ENCODE data around the gene TENM4.
"Not testable (repeated sequence)": the region's sequence is repeated elsewhere in the genome, so short reads cannot be mapped to it uniquely, and the experiment has no call there.

TENM4 gene

DNA sequence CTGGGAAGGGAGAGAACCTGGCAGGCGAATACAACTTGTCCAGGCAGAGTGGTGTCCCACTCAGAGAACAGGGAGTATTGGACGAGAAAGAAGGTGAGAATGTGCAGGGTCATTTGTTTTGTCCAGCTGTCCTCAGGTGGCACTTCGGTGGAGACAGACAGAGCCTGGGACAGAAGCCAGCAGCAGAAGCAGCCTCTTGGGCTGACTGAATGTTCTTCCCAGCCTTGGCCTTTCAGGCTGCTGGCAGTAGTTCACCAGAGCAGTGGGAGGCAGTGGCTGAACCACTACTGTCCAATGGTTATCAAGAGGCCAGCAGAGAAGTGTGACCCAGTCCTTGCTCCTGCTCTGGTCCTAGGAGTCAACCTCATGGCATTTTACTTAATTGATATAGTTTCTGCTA is 535.1 kb downstream of the TENM4 start:
- Histone ChIP-seq H3K4me3 (ENCODE audit: low read depth in 1 of 5, low read length in 5 of 5) (no peak overlapping the region), H3K27ac (ENCODE audit: low read depth, low read length) (no peak overlapping the region), H3K9me3 (ENCODE audit: control insufficient read depth in 5 of 5, low read length in 5 of 5) (no peaks in the 10 kb centered on the region)

DNA sequence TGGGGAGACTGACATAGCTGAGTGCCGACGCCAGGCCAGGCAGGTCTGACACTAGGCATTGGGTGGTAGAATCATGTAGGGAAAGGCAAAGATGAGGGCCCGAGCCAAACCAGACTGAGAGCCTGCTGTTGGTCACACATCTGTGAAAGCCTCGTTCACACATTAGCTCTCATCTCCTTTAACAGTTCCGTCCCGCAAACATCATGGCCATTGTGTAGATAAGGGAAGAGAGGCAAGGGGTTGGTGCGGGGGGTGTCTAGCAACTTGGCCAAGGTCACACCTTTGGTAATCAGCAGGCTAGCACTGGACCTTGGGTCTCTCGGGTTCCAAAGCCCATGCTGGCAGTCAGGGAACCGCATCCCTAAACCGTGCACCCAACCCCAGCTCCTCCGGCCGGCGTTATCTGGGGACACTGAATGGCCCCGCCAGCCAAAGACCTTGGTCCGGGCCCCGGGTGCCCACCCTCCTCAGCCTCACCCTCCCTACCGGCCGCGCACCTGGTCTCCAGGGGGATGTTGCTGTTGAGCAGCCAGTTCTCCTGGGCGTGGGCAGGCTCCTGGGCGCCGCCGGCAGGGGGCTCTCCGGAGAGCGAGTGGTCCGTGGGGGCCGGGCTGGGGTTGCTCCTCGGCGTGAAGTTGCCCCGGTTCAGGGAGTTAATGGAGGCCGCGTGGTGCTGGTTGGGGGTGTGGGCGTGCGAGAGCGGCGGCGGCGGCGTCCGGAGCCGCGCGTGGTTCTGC is 537.9 kb downstream of the TENM4 start:
- Histone ChIP-seq H3K4me1 (ENCODE audit: control insufficient read depth in 5 of 5, insufficient read depth in 5 of 5, low read length in 5 of 5) (no peaks in the 10 kb centered on the region), H3K4me3 (ENCODE audit: low read depth in 1 of 5, low read length in 5 of 5) (no peak overlapping the region), H3K9ac (ENCODE audit: low read length in 5 of 5) (no peak overlapping the region), H3K27me3 (ENCODE audit: control insufficient read depth in 5 of 5, insufficient read depth in 4 of 5, low read length in 5 of 5) (no peaks in the 10 kb centered on the region), H3K27ac (ENCODE audit: low read depth, low read length) (no peak overlapping the region), H3K36me3 (ENCODE audit: control insufficient read depth in 5 of 5, insufficient read depth in 5 of 5, low read length in 5 of 5) (no peaks in the 10 kb centered on the region), H3K9me3 (ENCODE audit: control insufficient read depth in 5 of 5, low read length in 5 of 5) (no peaks in the 10 kb centered on the region)

More for the DNA sequence above, 535.1 kb downstream of the TENM4 start:
- Histone ChIP-seq H3K36me3 (ENCODE audit: control insufficient read depth in 5 of 5, insufficient read depth in 5 of 5, low read length in 5 of 5) (no peaks in the 10 kb centered on the region), H3K4me1 (ENCODE audit: control insufficient read depth in 5 of 5, insufficient read depth in 5 of 5, low read length in 5 of 5) (no peaks in the 10 kb centered on the region), H3K27me3 (ENCODE audit: control insufficient read depth in 5 of 5, insufficient read depth in 4 of 5, low read length in 5 of 5) (no peaks in the 10 kb centered on the region), H3K9ac (ENCODE audit: low read length in 5 of 5) (no peak overlapping the region)

DNA sequence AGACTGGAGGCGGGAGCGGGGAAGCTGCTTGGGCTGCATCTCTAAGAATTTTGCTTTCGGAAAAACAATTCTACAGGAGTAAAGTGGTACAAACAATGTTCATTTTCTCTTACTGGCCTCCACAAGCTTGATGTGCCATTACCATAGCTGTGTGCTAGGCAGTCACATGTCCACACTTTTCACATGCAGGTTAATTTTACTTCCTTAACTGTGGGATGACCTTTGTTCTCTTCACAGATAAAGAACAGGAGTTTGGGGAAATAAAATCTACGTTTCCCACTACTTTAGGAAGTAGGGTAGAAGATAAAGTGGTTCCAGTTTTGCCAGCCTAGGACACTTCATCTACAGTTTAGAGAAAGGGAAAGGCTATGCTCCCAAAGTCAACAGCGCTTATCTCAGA is 539.0 kb downstream of the TENM4 start:
- Histone ChIP-seq H3K4me1 (ENCODE audit: control insufficient read depth in 5 of 5, insufficient read depth in 5 of 5, low read length in 5 of 5) (no peaks in the 10 kb centered on the region), H3K4me3 (ENCODE audit: low read depth in 1 of 5, low read length in 5 of 5) (no peak overlapping the region), H3K36me3 (ENCODE audit: control insufficient read depth in 5 of 5, insufficient read depth in 5 of 5, low read length in 5 of 5) (no peaks in the 10 kb centered on the region), H3K9me3 (ENCODE audit: control insufficient read depth in 5 of 5, low read length in 5 of 5) (no peaks in the 10 kb centered on the region), H3K9ac (ENCODE audit: low read length in 5 of 5) (no peak overlapping the region), H3K27ac (ENCODE audit: low read depth, low read length) (no peak overlapping the region), H3K27me3 (ENCODE audit: control insufficient read depth in 5 of 5, insufficient read depth in 4 of 5, low read length in 5 of 5) (no peaks in the 10 kb centered on the region)

DNA sequence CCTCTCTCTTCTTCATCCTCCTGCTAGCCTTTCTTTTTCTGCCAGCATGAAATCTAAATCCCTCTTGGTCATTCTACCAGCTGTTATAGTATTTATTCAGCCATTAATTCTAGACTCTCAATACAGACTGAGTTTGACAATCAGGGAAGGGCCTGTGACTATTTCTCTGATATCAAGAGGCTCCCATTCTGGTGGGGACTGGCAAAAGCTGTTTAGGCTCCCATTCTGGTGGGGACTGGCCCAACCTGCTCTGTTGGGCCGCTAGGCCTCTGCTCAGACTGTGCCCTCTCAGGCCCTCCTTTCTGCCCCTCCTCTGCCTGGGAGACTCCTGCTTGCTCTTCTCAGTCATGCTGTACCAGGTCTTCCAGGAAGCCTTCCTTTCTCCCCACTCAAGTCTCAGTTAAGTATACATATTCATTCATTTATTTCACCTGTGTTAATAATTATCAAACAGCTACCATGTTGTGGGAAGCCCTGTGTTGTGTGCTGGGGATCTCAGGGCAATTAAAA is 542.5 kb downstream of the TENM4 start:
- H3K27me3 ChIP-seq (ENCODE audit: control insufficient read depth in 5 of 5, insufficient read depth in 4 of 5, low read length in 5 of 5), result no peaks in the 10 kb centered on the region

DNA sequence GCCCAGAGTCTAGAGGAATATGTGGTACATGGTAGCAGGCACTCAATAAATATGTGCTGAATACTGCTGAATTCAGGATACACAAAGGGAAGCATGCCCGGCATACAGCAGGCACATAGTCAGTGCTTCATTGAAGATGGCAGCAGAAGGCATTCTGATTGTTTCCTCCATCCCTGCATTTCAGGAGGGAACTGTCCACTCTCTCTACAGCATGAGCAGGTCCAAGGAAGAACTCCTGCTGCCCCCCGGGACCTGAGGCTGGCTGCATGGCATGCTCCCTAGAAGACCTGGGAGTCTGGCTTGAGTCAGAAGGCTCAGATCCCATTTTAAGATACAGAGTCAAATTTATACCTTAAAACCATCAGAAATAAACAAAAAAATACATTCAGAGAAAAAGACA is 546.8 kb downstream of the TENM4 start:
- no peaks in the 10 kb centered on the region for H3K4me1 ChIP-seq (ENCODE audit: control insufficient read depth in 5 of 5, insufficient read depth in 5 of 5, low read length in 5 of 5)
- H3K9ac ChIP-seq (ENCODE audit: low read length in 5 of 5), result no peak overlapping the region
- no peaks in the 10 kb centered on the region for H3K27me3 ChIP-seq (ENCODE audit: control insufficient read depth in 5 of 5, insufficient read depth in 4 of 5, low read length in 5 of 5)
- H3K27ac ChIP-seq (ENCODE audit: low read depth, low read length), result no peak overlapping the region
- H3K4me3 ChIP-seq (ENCODE audit: low read depth in 1 of 5, low read length in 5 of 5), result no peak overlapping the region
- H3K36me3 ChIP-seq (ENCODE audit: control insufficient read depth in 5 of 5, insufficient read depth in 5 of 5, low read length in 5 of 5), result peaks cover 0 to 11% (median 5%) of the 10 kb centered on the region in 5 donors
- no peaks in the 10 kb centered on the region for H3K9me3 ChIP-seq (ENCODE audit: control insufficient read depth in 5 of 5, low read length in 5 of 5)

More for the DNA sequence above, 542.5 kb downstream of the TENM4 start:
- no peaks in the 10 kb centered on the region for H3K9me3 ChIP-seq (ENCODE audit: control insufficient read depth in 5 of 5, low read length in 5 of 5)
- H3K36me3 ChIP-seq (ENCODE audit: control insufficient read depth in 5 of 5, insufficient read depth in 5 of 5, low read length in 5 of 5), result no peaks in the 10 kb centered on the region
- no peaks in the 10 kb centered on the region for H3K4me1 ChIP-seq (ENCODE audit: control insufficient read depth in 5 of 5, insufficient read depth in 5 of 5, low read length in 5 of 5)
- H3K9ac ChIP-seq (ENCODE audit: low read length in 5 of 5), result no peak overlapping the region
- H3K4me3 ChIP-seq (ENCODE audit: low read depth in 1 of 5, low read length in 5 of 5), result no peak overlapping the region
- no peak overlapping the region for H3K27ac ChIP-seq (ENCODE audit: low read depth, low read length)

DNA sequence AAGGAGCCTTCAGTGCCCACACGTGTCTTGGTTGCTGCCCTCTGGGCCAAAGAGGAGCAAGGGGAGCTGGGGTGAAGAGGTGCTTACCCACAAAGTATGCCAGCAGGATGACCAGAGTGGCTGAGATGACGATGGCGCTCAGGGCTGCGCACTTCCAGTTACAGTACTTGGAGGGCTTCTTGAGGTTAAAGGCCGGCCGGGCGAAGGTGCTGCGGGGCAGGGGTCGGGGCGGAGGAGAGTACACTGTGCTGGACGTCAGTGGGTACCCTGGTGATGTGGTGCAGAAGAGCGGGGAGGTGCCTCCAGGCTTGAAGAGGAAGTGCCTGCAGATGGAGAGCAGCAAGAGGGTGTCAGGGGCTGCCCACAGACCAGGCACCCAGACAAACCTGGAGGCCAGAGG is 551.1 kb downstream of the TENM4 start:
- Histone ChIP-seq H3K27ac (ENCODE audit: low read depth, low read length) (no peak overlapping the region), H3K36me3 (ENCODE audit: control insufficient read depth in 5 of 5, insufficient read depth in 5 of 5, low read length in 5 of 5) (peaks cover 0 to 13% (median 5%) of the 10 kb centered on the region in 5 donors), H3K27me3 (ENCODE audit: control insufficient read depth in 5 of 5, insufficient read depth in 4 of 5, low read length in 5 of 5) (no peaks in the 10 kb centered on the region), H3K9ac (ENCODE audit: low read length in 5 of 5) (no peak overlapping the region), H3K9me3 (ENCODE audit: control insufficient read depth in 5 of 5, low read length in 5 of 5) (no peaks in the 10 kb centered on the region), H3K4me1 (ENCODE audit: control insufficient read depth in 5 of 5, insufficient read depth in 5 of 5, low read length in 5 of 5) (peaks cover 0 to 3% (median 0%) of the 10 kb centered on the region in 5 donors), H3K4me3 (ENCODE audit: low read depth in 1 of 5, low read length in 5 of 5) (no peak overlapping the region)

DNA sequence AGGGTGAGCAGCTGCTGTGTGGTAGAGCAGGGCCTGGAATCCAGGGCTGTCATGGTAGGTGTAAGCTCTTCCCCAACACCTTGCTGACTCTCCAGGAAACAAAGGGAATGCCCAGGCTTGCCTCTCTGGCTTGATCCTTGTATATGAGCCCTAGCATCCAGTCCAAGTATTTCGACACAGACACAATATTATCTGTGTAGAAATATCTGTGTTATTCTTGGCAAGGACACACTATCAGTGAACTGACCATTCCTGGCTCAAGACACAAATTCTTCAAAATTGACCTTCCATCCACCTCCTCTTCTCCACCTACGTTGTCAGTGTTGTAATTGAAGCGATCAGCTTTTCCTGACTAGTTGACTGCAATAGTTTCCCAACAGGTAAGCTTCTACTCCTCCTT is 554.2 kb downstream of the TENM4 start:
- peaks cover 0 to 16% (median 5%) of the 10 kb centered on the region in 5 donors for H3K36me3 ChIP-seq (ENCODE audit: control insufficient read depth in 5 of 5, insufficient read depth in 5 of 5, low read length in 5 of 5)
- no peaks in the 10 kb centered on the region for H3K27me3 ChIP-seq (ENCODE audit: control insufficient read depth in 5 of 5, insufficient read depth in 4 of 5, low read length in 5 of 5)
- H3K9ac ChIP-seq (ENCODE audit: low read length in 5 of 5), result no peak overlapping the region
- no peaks in the 10 kb centered on the region for H3K9me3 ChIP-seq (ENCODE audit: control insufficient read depth in 5 of 5, low read length in 5 of 5)
- H3K4me3 ChIP-seq (ENCODE audit: low read depth in 1 of 5, low read length in 5 of 5), result no peak overlapping the region
- H3K4me1 ChIP-seq (ENCODE audit: control insufficient read depth in 5 of 5, insufficient read depth in 5 of 5, low read length in 5 of 5), result peaks cover 0 to 3% (median 0%) of the 10 kb centered on the region in 5 donors
- no peak overlapping the region for H3K27ac ChIP-seq (ENCODE audit: low read depth, low read length)

DNA sequence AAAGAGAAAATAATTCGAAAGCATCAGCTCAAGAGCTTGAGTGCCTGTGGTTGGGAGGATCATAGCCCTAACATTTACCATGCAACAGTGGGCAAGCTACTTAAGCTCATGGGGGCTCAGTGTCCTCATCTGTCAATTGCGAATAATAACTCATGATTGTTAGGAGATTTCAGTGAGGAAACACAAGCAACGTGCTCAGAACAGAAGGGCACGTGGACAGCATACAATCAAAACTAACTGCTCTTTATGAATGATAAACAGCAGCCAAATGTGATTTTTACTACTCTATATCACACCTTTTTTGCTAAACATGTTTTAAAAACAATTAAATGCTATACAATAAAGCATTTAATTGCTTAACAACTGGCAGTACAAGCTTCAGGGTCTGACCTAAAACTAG is 556.1 kb downstream of the TENM4 start:
- Histone ChIP-seq H3K36me3 (ENCODE audit: control insufficient read depth in 5 of 5, insufficient read depth in 5 of 5, low read length in 5 of 5) (peaks cover 0 to 12% (median 7%) of the 10 kb centered on the region in 5 donors), H3K27ac (ENCODE audit: low read depth, low read length) (no peak overlapping the region), H3K9ac (ENCODE audit: low read length in 5 of 5) (no peak overlapping the region), H3K27me3 (ENCODE audit: control insufficient read depth in 5 of 5, insufficient read depth in 4 of 5, low read length in 5 of 5) (no peaks in the 10 kb centered on the region), H3K4me3 (ENCODE audit: low read depth in 1 of 5, low read length in 5 of 5) (no peak overlapping the region), H3K4me1 (ENCODE audit: control insufficient read depth in 5 of 5, insufficient read depth in 5 of 5, low read length in 5 of 5) (peaks cover 0 to 3% (median 0%) of the 10 kb centered on the region in 5 donors), H3K9me3 (ENCODE audit: control insufficient read depth in 5 of 5, low read length in 5 of 5) (no peaks in the 10 kb centered on the region)

DNA sequence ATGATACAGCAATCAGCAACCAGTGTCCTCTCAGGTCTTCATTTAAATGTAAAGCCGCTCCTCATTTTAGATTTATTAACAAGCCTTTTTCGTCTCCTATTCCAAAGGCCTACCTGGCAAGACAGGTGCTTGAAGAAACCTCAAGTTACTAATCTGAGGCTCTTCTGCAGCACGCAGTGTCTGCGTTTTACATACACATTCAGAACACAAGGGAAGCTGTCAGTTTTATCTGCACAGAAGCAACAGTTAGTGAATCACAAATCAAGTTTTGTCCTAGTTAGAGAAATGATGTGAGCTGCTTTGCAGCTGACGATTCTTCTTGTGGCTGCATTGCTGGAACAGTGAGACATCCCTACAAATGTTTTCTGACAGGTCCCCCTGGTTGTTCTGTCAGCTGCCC is 557.3 kb downstream of the TENM4 start:
- no peaks in the 10 kb centered on the region for H3K9me3 ChIP-seq (ENCODE audit: control insufficient read depth in 5 of 5, low read length in 5 of 5)
- no peak overlapping the region for H3K9ac ChIP-seq (ENCODE audit: low read length in 5 of 5)
- no peak overlapping the region for H3K4me3 ChIP-seq (ENCODE audit: low read depth in 1 of 5, low read length in 5 of 5)
- H3K27me3 ChIP-seq (ENCODE audit: control insufficient read depth in 5 of 5, insufficient read depth in 4 of 5, low read length in 5 of 5), result no peaks in the 10 kb centered on the region
- H3K4me1 ChIP-seq (ENCODE audit: control insufficient read depth in 5 of 5, insufficient read depth in 5 of 5, low read length in 5 of 5), result peaks cover 0 to 3% (median 0%) of the 10 kb centered on the region in 5 donors
- no peak overlapping the region for H3K27ac ChIP-seq (ENCODE audit: low read depth, low read length)
- peaks cover 0 to 3% (median 0%) of the 10 kb centered on the region in 5 donors for H3K36me3 ChIP-seq (ENCODE audit: control insufficient read depth in 5 of 5, insufficient read depth in 5 of 5, low read length in 5 of 5)

DNA sequence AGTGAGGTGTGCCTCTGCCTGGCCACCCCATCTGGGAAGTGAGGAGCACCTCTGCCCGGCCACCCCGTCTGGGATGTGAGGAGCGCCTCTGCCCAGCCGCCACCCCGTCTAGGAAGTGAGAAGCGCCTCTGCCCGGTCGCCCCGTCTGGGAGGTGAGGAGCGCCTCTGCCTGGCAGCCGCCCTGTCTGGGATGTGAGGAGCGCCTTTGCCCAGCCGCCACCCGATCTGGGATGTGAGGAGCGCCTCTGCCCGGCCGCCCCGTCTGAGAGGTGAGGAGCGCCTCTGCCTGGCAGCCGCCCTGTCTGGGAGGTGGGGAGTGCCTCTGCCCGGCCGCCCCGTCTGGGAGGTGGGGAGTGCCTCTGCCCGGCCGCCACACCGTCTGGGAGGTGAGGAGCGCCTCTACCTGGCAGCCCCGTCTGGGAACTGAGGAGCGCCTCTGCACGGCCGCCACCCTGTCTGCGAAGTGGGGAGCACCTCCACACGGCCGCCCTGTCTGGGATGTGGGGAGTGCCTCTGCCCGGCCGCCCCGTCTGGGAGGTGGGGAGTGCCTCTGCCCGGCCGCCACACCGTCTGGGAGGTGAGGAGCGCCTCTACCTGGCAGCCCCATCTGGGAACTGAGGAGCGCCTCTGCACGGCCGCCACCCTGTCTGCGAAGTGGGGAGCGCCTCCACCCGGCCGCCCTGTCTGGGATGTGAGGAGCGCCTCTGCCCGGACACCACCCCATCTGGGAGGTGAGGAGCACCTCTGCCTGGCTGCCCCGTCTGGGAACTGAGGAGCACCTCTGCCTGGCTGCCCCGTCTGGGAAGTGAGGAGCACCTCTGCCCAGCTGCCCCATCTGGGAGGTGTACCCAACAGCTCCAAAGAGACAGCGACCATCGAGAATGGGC is 561.5 kb downstream of the TENM4 start:
- not testable (repeated sequence) for H3K9me3 ChIP-seq (ENCODE audit: control insufficient read depth in 5 of 5, low read length in 5 of 5); H3K9ac ChIP-seq (ENCODE audit: low read length in 5 of 5); H3K4me3 ChIP-seq (ENCODE audit: low read depth in 1 of 5, low read length in 5 of 5); H3K36me3 ChIP-seq (ENCODE audit: control insufficient read depth in 5 of 5, insufficient read depth in 5 of 5, low read length in 5 of 5); H3K27ac ChIP-seq (ENCODE audit: low read depth, low read length); H3K27me3 ChIP-seq (ENCODE audit: control insufficient read depth in 5 of 5, insufficient read depth in 4 of 5, low read length in 5 of 5); H3K4me1 ChIP-seq (ENCODE audit: control insufficient read depth in 5 of 5, insufficient read depth in 5 of 5, low read length in 5 of 5)

Measured in subcutaneous abdominal adipose tissue (tissue), 5 donors.